ENCODE measurements around the gene CACHD1. TPM values are rescaled to one million over a fixed set of nuclear protein-coding genes. Genes with fewer than 3 reads are reported as not detected.
A peak's percentile ranks its signal among the peaks of the same experiment; 100 is the strongest.

The CACHD1 gene
- polyA plus RNA-seq, 2 donors: 1.6 to 2.9 TPM

- peaks cover 4 to 5% of the 10 kb centered on the region in 2 donors for H3K4me1 ChIP-seq (ENCODE audit: control insufficient read depth in 2 of 2, insufficient read depth in 2 of 2, low read length in 1 of 2)
- 2% methylated on average over 38 to 40 of the region's 40 CpGs for WGBS, 2 donors
- H3K36me3 ChIP-seq (ENCODE audit: control insufficient read depth in 2 of 2, insufficient read depth in 2 of 2, low read length in 1 of 2): no peaks in the 10 kb centered on the region
- H3K27me3 ChIP-seq (ENCODE audit: control insufficient read depth in 1 of 2, insufficient read depth in 2 of 2, low read length in 2 of 2): no peaks in the 10 kb centered on the region
- peak overlapping the region; percentile 69 to 74 for H3K4me3 ChIP-seq (ENCODE audit: low read depth in 1 of 2, low read length in 2 of 2)
- H3K9me3 ChIP-seq (ENCODE audit: control insufficient read depth in 2 of 2, insufficient read depth in 1 of 2, low read depth in 1 of 2, low read length in 1 of 2): no peaks in the 10 kb centered on the region
- peak overlapping the region; percentile 61 to 75 for H3K27ac ChIP-seq (ENCODE audit: low read depth in 2 of 2, low read length in 1 of 2)
Observed at GRCh38 chr1:64471218-64472039, 1.5 kb downstream of the CACHD1 start.

- H3K4me3 ChIP-seq (ENCODE audit: low read depth in 1 of 2, low read length in 2 of 2): peak overlapping the region in 1 of 2 donors; percentile 74
- WGBS, 2 donors: 35 to 41% methylated on average over 9 of the region's 9 CpGs
- no peaks in the 10 kb centered on the region for H3K9me3 ChIP-seq (ENCODE audit: control insufficient read depth in 2 of 2, insufficient read depth in 1 of 2, low read depth in 1 of 2, low read length in 1 of 2)
- H3K36me3 ChIP-seq (ENCODE audit: control insufficient read depth in 2 of 2, insufficient read depth in 2 of 2, low read length in 1 of 2): no peaks in the 10 kb centered on the region
- peaks cover 4 to 5% of the 10 kb centered on the region in 2 donors for H3K4me1 ChIP-seq (ENCODE audit: control insufficient read depth in 2 of 2, insufficient read depth in 2 of 2, low read length in 1 of 2)
- H3K27ac ChIP-seq (ENCODE audit: low read depth in 2 of 2, low read length in 1 of 2): no peak overlapping the region
- no peaks in the 10 kb centered on the region for H3K27me3 ChIP-seq (ENCODE audit: control insufficient read depth in 1 of 2, insufficient read depth in 2 of 2, low read length in 2 of 2)
Observed at GRCh38 chr1:64472040-64472376, 2.1 kb downstream of the CACHD1 start.

- Histone ChIP-seq H3K36me3 (ENCODE audit: control insufficient read depth in 2 of 2, insufficient read depth in 2 of 2, low read length in 1 of 2) (no peaks in the 10 kb centered on the region), H3K27me3 (ENCODE audit: control insufficient read depth in 1 of 2, insufficient read depth in 2 of 2, low read length in 2 of 2) (no peaks in the 10 kb centered on the region), H3K4me1 (ENCODE audit: control insufficient read depth in 2 of 2, insufficient read depth in 2 of 2, low read length in 1 of 2) (peaks cover 4 to 5% of the 10 kb centered on the region in 2 donors), H3K9me3 (ENCODE audit: control insufficient read depth in 2 of 2, insufficient read depth in 1 of 2, low read depth in 1 of 2, low read length in 1 of 2) (no peaks in the 10 kb centered on the region), H3K27ac (ENCODE audit: low read depth in 2 of 2, low read length in 1 of 2) (no peak overlapping the region), H3K4me3 (ENCODE audit: low read depth in 1 of 2, low read length in 2 of 2) (no peak overlapping the region)
- 69 to 74% methylated on average over 5 of the region's 5 CpGs for WGBS, 2 donors
Observed at GRCh38 chr1:64472805-64473204, 2.9 kb downstream of the CACHD1 start.

- H3K27ac ChIP-seq (ENCODE audit: low read depth in 2 of 2, low read length in 1 of 2): no peak overlapping the region
Observed at GRCh38 chr1:64473367-64473766, 3.4 kb downstream of the CACHD1 start.

GRCh38 chr1:64474133-64474532, 4.2 kb downstream of the CACHD1 start:
- 78 to 79% methylated on average over 2 of the region's 2 CpGs for WGBS, 2 donors
- Histone ChIP-seq H3K27me3 (ENCODE audit: control insufficient read depth in 1 of 2, insufficient read depth in 2 of 2, low read length in 2 of 2) (no peaks in the 10 kb centered on the region), H3K4me1 (ENCODE audit: control insufficient read depth in 2 of 2, insufficient read depth in 2 of 2, low read length in 1 of 2) (peaks cover 5 to 6% of the 10 kb centered on the region in 2 donors), H3K36me3 (ENCODE audit: control insufficient read depth in 2 of 2, insufficient read depth in 2 of 2, low read length in 1 of 2) (no peaks in the 10 kb centered on the region), H3K4me3 (ENCODE audit: low read depth in 1 of 2, low read length in 2 of 2) (no peak overlapping the region), H3K9me3 (ENCODE audit: control insufficient read depth in 2 of 2, insufficient read depth in 1 of 2, low read depth in 1 of 2, low read length in 1 of 2) (no peaks in the 10 kb centered on the region), H3K27ac (ENCODE audit: low read depth in 2 of 2, low read length in 1 of 2) (no peak overlapping the region)

More at GRCh38 chr1:64473367-64473766, 3.4 kb downstream of the CACHD1 start:
- peaks cover 4 to 5% of the 10 kb centered on the region in 2 donors for H3K4me1 ChIP-seq (ENCODE audit: control insufficient read depth in 2 of 2, insufficient read depth in 2 of 2, low read length in 1 of 2)
- H3K27me3 ChIP-seq (ENCODE audit: control insufficient read depth in 1 of 2, insufficient read depth in 2 of 2, low read length in 2 of 2): no peaks in the 10 kb centered on the region
- H3K36me3 ChIP-seq (ENCODE audit: control insufficient read depth in 2 of 2, insufficient read depth in 2 of 2, low read length in 1 of 2): no peaks in the 10 kb centered on the region
- H3K4me3 ChIP-seq (ENCODE audit: low read depth in 1 of 2, low read length in 2 of 2): no peak overlapping the region
- H3K9me3 ChIP-seq (ENCODE audit: control insufficient read depth in 2 of 2, insufficient read depth in 1 of 2, low read depth in 1 of 2, low read length in 1 of 2): no peaks in the 10 kb centered on the region
- 59 to 65% methylated on average over 1 of the region's 1 CpG for WGBS, 2 donors

GRCh38 chr1:64474665-64475439, 4.9 kb downstream of the CACHD1 start:
- peak overlapping the region; percentile 13 to 36 for H3K27ac ChIP-seq (ENCODE audit: low read depth in 2 of 2, low read length in 1 of 2)
- no peak overlapping the region for H3K4me3 ChIP-seq (ENCODE audit: low read depth in 1 of 2, low read length in 2 of 2)
- no peaks in the 10 kb centered on the region for H3K27me3 ChIP-seq (ENCODE audit: control insufficient read depth in 1 of 2, insufficient read depth in 2 of 2, low read length in 2 of 2)
- H3K9me3 ChIP-seq (ENCODE audit: control insufficient read depth in 2 of 2, insufficient read depth in 1 of 2, low read depth in 1 of 2, low read length in 1 of 2): no peaks in the 10 kb centered on the region
- peaks cover 5 to 8% of the 10 kb centered on the region in 2 donors for H3K4me1 ChIP-seq (ENCODE audit: control insufficient read depth in 2 of 2, insufficient read depth in 2 of 2, low read length in 1 of 2)
- 43 to 53% methylated on average over 2 of the region's 2 CpGs for WGBS, 2 donors
- H3K36me3 ChIP-seq (ENCODE audit: control insufficient read depth in 2 of 2, insufficient read depth in 2 of 2, low read length in 1 of 2): no peaks in the 10 kb centered on the region

GRCh38 chr1:64476251-64476952, 6.5 kb downstream of the CACHD1 start:
- Histone ChIP-seq H3K4me3 (ENCODE audit: low read depth in 1 of 2, low read length in 2 of 2) (no peak overlapping the region), H3K27me3 (ENCODE audit: control insufficient read depth in 1 of 2, insufficient read depth in 2 of 2, low read length in 2 of 2) (no peaks in the 10 kb centered on the region), H3K36me3 (ENCODE audit: control insufficient read depth in 2 of 2, insufficient read depth in 2 of 2, low read length in 1 of 2) (no peaks in the 10 kb centered on the region), H3K4me1 (ENCODE audit: control insufficient read depth in 2 of 2, insufficient read depth in 2 of 2, low read length in 1 of 2) (peaks cover under 1 to 10% of the 10 kb centered on the region in 2 donors), H3K27ac (ENCODE audit: low read depth in 2 of 2, low read length in 1 of 2) (peak overlapping the region; percentile 34 to 48), H3K9me3 (ENCODE audit: control insufficient read depth in 2 of 2, insufficient read depth in 1 of 2, low read depth in 1 of 2, low read length in 1 of 2) (no peaks in the 10 kb centered on the region)
- 41 to 47% methylated on average over 4 of the region's 4 CpGs for WGBS, 2 donors

- Histone ChIP-seq H3K27ac (ENCODE audit: low read depth in 2 of 2, low read length in 1 of 2) (no peak overlapping the region), H3K9me3 (ENCODE audit: control insufficient read depth in 2 of 2, insufficient read depth in 1 of 2, low read depth in 1 of 2, low read length in 1 of 2) (no peaks in the 10 kb centered on the region), H3K36me3 (ENCODE audit: control insufficient read depth in 2 of 2, insufficient read depth in 2 of 2, low read length in 1 of 2) (no peaks in the 10 kb centered on the region), H3K27me3 (ENCODE audit: control insufficient read depth in 1 of 2, insufficient read depth in 2 of 2, low read length in 2 of 2) (no peaks in the 10 kb centered on the region), H3K4me1 (ENCODE audit: control insufficient read depth in 2 of 2, insufficient read depth in 2 of 2, low read length in 1 of 2) (peaks cover 0 to 13% of the 10 kb centered on the region in 2 donors), H3K4me3 (ENCODE audit: low read depth in 1 of 2, low read length in 2 of 2) (no peak overlapping the region)
- 81 to 86% methylated on average over 3 of the region's 3 CpGs for WGBS, 2 donors
Observed at GRCh38 chr1:64478594-64479470, 8.9 kb downstream of the CACHD1 start.

- Histone ChIP-seq H3K9me3 (ENCODE audit: control insufficient read depth in 2 of 2, insufficient read depth in 1 of 2, low read depth in 1 of 2, low read length in 1 of 2) (no peaks in the 10 kb centered on the region), H3K27me3 (ENCODE audit: control insufficient read depth in 1 of 2, insufficient read depth in 2 of 2, low read length in 2 of 2) (no peaks in the 10 kb centered on the region), H3K4me3 (ENCODE audit: low read depth in 1 of 2, low read length in 2 of 2) (no peak overlapping the region), H3K36me3 (ENCODE audit: control insufficient read depth in 2 of 2, insufficient read depth in 2 of 2, low read length in 1 of 2) (no peaks in the 10 kb centered on the region), H3K4me1 (ENCODE audit: control insufficient read depth in 2 of 2, insufficient read depth in 2 of 2, low read length in 1 of 2) (peaks cover 0 to 13% of the 10 kb centered on the region in 2 donors), H3K27ac (ENCODE audit: low read depth in 2 of 2, low read length in 1 of 2) (no peak overlapping the region)
- WGBS, 2 donors: 90 to 91% methylated on average over 1 of the region's 1 CpG
Observed at GRCh38 chr1:64479874-64480273, 9.9 kb downstream of the CACHD1 start.
